ENCODE measurements around the gene SAMD8.
"Not testable (repeated sequence)": the region's sequence is repeated elsewhere in the genome, so short reads cannot be mapped to it uniquely, and the experiment has no call there.

SAMD8 gene

DNA sequence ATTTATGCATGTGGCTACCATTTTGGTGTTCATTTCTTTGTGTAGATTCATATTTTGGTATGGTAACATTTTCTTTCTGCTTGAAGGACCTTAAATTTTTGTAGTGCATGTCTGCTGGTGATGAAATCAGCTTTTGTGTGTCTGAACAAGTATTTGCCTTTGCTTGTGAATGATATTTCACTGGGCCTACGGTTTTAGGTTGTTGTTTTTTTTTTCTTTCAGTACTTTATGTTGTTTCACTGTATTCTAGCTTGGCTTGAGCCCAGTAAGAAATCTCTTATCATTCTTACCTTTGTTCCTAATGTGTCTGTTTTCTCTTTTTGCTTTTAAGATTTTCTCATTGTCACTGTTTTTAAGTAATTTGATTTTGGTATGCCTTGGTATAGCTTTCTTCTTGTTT is 31.9 kb downstream of the SAMD8 start:
- DNase-seq = no peak

DNA sequence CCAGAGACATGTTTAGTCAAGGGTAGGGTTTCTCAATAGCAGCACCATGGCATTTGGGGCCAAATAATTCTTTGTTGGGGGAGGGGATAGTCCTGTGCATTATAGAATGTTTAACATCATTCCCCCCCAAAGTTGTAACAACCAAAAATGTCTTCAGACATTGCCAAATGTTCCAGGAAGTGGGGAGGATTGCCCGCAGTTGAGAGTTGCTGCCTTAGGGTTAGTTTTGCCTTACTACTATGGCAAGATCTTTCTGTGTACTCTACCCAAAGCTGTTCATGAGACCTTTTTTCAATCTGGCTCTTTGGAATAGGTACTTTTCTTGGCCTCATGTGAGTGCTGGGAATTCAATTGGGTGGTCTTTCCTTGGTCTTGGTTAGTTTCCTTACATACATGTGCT is 34.1 kb downstream of the SAMD8 start:
- no peak for DNase-seq

DNA sequence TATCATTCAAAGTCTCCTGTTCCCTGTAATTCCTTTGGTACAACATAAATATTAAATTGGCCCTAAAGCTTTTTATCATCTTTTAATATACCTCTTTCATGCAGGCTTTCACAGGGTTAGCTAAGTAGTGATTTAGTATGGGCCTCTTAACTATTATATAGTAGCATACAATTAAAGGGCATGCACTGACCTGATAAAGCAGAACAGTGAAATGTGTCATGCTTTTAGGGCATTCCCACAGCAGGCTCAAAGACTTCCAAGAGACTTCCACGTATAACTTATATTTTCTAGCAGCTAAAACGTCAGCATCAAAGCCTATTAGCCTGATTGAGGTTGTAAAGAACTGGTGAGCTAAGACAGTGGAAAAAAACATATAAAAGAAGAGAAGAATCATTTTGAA is 35.3 kb downstream of the SAMD8 start:
- DNase-seq = no peak

DNA sequence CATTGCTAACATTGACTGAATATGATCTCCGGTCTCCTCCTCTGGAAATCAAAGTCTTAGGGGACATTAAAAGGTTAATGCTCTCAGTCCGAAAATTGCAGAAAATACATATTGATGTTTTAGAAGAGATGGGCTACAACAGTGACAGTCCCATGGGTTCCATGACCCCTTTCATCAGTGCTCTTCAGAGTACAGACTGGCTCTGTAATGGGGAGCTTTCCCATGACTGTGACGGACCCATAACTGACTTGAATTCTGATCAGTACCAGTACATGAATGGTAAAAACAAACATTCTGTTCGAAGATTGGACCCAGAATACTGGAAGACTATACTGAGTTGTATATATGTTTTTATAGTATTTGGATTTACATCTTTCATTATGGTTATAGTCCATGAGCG is 39.2 kb downstream of the SAMD8 start:
- DNase-seq = no peak

- no peak for DNase-seq
These were observed 48.1 kb downstream of the SAMD8 start for GRCh38 chr10:75159519-75159918.

GRCh38 chr10:75165684-75166622 is 54.5 kb downstream of the SAMD8 start:
- DNase-seq = no peak

DNA sequence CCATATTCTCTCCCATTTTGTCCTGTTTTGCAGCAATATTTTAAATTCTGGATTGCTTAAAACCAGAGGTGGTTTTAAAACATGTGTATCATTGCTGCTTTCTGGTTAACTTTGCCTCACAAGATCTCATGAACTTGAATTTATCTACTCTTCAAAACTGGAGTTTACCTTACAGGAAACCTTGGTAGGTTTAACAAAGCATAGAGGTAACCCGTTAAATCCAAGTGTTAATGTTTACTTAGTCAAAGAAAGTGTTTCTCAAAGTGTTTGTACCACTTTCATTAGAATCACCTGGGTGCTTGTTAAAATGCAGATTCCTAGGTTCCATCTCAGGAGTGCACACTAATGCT is 55.1 kb downstream of the SAMD8 start:
- no peak for DNase-seq

DNA sequence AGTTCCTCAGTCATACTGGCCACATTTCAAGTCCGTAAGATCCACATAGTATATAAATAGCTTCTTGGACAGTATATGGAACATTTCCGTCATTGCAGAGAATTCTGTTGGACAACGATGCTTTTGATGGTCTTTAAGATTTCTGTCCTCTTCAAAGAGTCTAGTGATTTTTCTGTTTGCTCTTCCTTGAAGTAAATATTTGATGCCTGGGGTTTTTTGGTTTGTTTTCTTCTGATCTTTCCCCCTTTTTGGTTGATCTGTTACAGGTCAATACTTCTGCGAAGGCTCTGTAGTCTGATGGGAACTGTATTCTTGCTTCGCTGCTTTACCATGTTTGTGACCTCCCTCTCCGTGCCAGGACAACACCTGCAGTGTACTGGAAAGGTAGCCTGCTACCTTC is 56.8 kb downstream of the SAMD8 start:
- DNase-seq = no peak

GRCh38 chr10:75170215-75170614 is 58.8 kb downstream of the SAMD8 start:
- no peak for DNase-seq

GRCh38 chr10:75175046-75175445 is 63.6 kb downstream of the SAMD8 start:
- DNase-seq = no peak

GRCh38 chr10:75176046-75176445 is 64.6 kb downstream of the SAMD8 start:
- DNase-seq = no peak

DNA sequence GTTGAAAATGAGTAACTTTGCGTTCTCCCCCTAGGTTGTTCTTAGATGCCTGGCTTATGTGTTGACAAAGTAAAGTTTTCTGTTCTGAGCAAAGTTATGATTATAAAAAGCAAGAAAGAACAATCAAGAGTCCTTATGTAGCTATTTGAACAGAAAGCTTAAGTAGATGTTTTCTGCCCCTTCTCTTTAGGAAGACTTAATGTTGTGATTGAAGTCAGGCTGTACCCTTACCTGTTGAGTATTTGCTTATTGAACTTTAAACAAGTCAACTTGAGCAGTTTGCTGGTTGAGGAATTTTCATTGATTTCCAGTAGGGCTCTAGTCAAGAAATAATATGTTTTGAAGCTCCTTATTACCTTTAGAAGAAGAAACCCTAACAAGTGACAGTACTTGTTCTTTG is 65.3 kb downstream of the SAMD8 start:
- DNase-seq = no peak

DNA sequence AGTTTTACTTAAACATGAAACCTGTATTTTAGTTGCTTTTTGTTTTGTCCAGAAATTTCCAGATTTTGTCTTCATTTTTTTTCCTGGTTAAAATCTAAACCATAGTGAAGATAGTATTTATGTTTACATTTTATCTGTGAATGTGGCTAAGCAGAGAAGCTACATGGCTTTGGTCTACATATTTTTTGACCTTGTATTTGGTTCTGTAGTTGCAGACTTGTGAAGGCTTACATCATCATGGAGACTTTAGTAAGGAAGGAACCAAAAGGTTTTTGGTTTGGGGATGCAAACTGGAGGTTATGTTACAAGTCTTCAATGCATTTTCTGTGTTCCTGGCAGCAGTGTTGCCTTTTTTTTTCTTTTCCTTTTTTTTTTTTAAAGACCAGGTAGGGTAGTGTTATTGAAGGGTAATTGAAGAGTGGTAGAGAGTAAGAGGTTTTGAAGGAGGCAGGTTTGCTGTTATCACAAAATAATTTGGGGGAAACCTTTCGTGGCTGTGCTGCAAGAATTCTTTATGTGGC is 68.3 kb downstream of the SAMD8 start:
- no peak for DNase-seq

- no peak for DNase-seq
These were observed 69.1 kb downstream of the SAMD8 start for GRCh38 chr10:75180592-75180991.

- no peak for DNase-seq
These were observed 69.6 kb downstream of the SAMD8 start for GRCh38 chr10:75181073-75181472.

DNA sequence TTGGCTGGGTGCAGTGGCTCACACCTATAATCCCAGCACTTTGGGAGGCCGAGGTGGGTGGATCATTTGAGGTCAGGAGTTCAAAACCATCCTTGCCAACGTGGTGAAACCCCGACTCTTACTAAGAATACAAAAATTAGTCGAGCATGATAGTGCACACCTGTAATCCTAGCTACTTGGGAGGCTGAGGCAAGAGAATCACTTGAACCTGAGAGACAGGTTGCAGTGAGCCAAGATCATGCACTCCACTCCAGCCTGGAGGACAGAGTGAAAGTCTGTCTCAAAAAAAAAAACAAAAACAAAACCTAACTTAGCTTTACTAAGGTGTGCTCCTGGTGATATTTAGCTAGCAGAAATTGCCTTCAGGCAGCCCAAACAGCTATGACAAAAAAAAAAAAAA is 74.9 kb downstream of the SAMD8 start:
- DNase-seq = no peak

GRCh38 chr10:75187961-75188426 is 76.5 kb downstream of the SAMD8 start:
- peak in 2 of 14 donors; percentile 2 to 4 for DNase-seq

DNA sequence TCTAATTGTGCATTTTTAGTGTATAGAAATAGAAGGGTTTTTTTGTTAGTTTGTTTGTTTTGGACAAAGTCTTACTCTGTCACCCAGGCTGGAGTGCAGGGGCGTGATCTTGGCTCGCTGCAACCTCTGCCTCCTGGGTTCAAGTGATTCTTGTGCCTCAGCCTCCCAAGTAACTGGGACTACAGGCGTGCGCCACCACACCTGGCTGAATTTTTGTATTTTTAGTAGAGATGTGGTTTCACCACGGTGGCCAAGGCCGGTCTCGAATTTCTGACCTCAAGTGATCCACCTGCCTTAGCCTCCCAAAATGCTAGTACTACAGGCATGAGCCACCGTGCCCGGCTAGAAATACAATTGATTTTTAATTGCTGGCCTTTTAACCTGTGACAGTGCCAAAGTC is 77.1 kb downstream of the SAMD8 start:
- DNase-seq = not testable (repeated sequence)

GRCh38 chr10:75189266-75190096 is 78.0 kb downstream of the SAMD8 start:
- no peak for DNase-seq

GRCh38 chr10:75191821-75192568 is 80.5 kb downstream of the SAMD8 start:
- no peak for DNase-seq

- not testable (repeated sequence) for DNase-seq
These were observed 83.2 kb downstream of the SAMD8 start for GRCh38 chr10:75194625-75195024.

- DNase-seq = no peak
These were observed 83.7 kb downstream of the SAMD8 start for GRCh38 chr10:75195035-75195763.
